ENCODE data around the gene TRPC1.

Gene TRPC1

DNA sequence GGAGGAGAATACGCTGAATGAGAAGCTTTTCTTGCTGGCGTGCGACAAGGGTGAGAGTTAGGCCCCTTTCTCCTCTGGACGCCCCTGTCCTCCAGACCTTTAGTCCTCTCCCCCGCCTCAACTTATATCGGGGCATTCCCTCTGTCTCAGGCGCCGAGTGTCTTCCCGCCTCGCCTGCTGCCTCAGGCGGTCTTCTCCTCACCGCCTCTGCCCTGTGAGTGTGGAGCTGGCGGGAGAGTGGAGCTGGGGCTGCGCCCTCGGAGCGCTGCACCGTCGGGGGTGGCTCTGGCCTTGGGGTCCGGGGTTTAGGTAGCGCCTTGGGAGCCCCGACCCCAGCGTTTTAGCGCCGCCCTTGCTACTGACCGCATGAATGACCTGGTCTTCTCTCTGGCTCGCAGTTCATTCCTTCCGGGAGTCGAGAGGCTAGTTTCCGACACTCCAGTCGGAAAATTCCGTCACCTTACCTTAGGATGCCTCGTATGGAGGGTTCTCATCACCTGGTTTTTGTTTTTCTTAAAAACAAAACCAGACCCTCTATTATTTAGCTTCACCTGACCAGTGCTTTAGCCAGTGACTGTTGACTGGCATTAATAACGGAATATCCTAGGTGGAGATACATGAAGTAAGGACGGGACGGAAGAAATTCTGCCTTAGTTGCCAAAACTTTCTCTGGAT lies 985 bp downstream of the TRPC1 start:
- H3K4me1 ChIP-seq (ENCODE audit: insufficient read depth, low read length), result peaks cover 18% of the 10 kb centered on the region
- DNase-seq (no peak), ATAC-seq (ENCODE audit: insufficient read depth, low read depth) (no peak)
- no peaks in the 10 kb centered on the region for H3K9me3 ChIP-seq (ENCODE audit: insufficient read depth, low read length, severe bottlenecking)
- peak overlapping the region; percentile 66 for H3K9ac ChIP-seq (ENCODE audit: low read depth, low read length)
- peak overlapping the region; percentile 68 for H3K4me2 ChIP-seq (ENCODE audit: insufficient read depth, low read length)
- no peaks in the 10 kb centered on the region for H4K20me1 ChIP-seq (ENCODE audit: insufficient read depth, low read length)
- TF ChIP-seq, protein P1, sequence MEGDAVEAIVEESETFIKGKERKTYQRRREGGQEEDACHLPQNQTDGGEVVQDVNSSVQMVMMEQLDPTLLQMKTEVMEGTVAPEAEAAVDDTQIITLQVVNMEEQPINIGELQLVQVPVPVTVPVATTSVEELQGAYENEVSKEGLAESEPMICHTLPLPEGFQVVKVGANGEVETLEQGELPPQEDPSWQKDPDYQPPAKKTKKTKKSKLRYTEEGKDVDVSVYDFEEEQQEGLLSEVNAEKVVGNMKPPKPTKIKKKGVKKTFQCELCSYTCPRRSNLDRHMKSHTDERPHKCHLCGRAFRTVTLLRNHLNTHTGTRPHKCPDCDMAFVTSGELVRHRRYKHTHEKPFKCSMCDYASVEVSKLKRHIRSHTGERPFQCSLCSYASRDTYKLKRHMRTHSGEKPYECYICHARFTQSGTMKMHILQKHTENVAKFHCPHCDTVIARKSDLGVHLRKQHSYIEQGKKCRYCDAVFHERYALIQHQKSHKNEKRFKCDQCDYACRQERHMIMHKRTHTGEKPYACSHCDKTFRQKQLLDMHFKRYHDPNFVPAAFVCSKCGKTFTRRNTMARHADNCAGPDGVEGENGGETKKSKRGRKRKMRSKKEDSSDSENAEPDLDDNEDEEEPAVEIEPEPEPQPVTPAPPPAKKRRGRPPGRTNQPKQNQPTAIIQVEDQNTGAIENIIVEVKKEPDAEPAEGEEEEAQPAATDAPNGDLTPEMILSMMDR (IDR thresholded peaks at IDR 0.05; ENCODE audit: borderline replicate concordance, extremely low read depth, low read length, poor library complexity, severe bottlenecking), result no peak
- no peak for TF ChIP-seq EZH2 (IDR thresholded peaks at IDR 0.05; ENCODE audit: borderline replicate concordance, low read depth, low read length, severe bottlenecking)
- H3K27ac ChIP-seq (ENCODE audit: low read length), result no peak overlapping the region
- no peaks in the 10 kb centered on the region for H3K79me2 ChIP-seq (ENCODE audit: insufficient read depth, low read length)
- peak overlapping the region; percentile 5 to 58; a peak in 3 of 4 replicates for H3K4me3 ChIP-seq (ENCODE audit: low read depth in 1 of 2, low read length in 2 of 2)
- H2AFZ ChIP-seq (ENCODE audit: low read depth, low read length), result peak overlapping the region; percentile 98
- no peaks in the 10 kb centered on the region for H3K36me3 ChIP-seq (ENCODE audit: insufficient read depth, low read length)
- peaks cover 13% of the 10 kb centered on the region for H3K27me3 ChIP-seq (ENCODE audit: insufficient read depth, low read length, poor library complexity)

DNA sequence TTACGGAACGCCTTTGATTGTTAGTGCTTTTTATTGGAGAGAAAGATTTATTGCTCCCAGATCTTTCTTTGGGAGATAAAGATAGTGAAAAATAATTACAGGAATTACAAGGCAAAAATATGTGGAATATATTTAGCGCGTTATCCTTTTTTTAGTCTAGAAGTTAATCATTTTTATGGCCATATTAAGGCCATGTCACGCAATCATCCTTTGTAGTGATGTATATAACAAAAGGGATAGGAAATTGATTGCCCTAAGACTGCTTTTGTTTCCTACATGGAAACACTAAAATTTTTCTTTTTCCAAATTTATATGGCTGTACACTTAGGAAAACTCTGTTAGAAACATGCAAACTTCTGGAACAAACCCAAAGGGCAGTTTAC lies 1.5 kb downstream of the TRPC1 start:
- no peaks in the 10 kb centered on the region for H3K79me2 ChIP-seq (ENCODE audit: insufficient read depth, low read length)
- peaks cover 13% of the 10 kb centered on the region for H3K27me3 ChIP-seq (ENCODE audit: insufficient read depth, low read length, poor library complexity)
- no peak overlapping the region for H3K27ac ChIP-seq (ENCODE audit: low read length)
- ATAC-seq (ENCODE audit: insufficient read depth, low read depth) (no peak), DNase-seq (no peak)
- no peak overlapping the region for H3K9ac ChIP-seq (ENCODE audit: low read depth, low read length)
- no peak overlapping the region for H2AFZ ChIP-seq (ENCODE audit: low read depth, low read length)
- no peaks in the 10 kb centered on the region for H4K20me1 ChIP-seq (ENCODE audit: insufficient read depth, low read length)
- H3K36me3 ChIP-seq (ENCODE audit: insufficient read depth, low read length), result no peaks in the 10 kb centered on the region
- peak overlapping the region; percentile 68; the same call in 1 of the 2 replicates for H3K4me2 ChIP-seq (ENCODE audit: insufficient read depth, low read length)
- peaks cover 18% of the 10 kb centered on the region for H3K4me1 ChIP-seq (ENCODE audit: insufficient read depth, low read length)
- H3K9me3 ChIP-seq (ENCODE audit: insufficient read depth, low read length, severe bottlenecking), result no peaks in the 10 kb centered on the region
- TF ChIP-seq, protein P1 (IDR thresholded peaks at IDR 0.05; ENCODE audit: borderline replicate concordance, extremely low read depth, low read length, poor library complexity, severe bottlenecking), result no peak
- no peak for TF ChIP-seq EZH2 (IDR thresholded peaks at IDR 0.05; ENCODE audit: borderline replicate concordance, low read depth, low read length, severe bottlenecking)
- H3K4me3 ChIP-seq (ENCODE audit: low read depth in 1 of 2, low read length in 2 of 2), result no peak overlapping the region

DNA sequence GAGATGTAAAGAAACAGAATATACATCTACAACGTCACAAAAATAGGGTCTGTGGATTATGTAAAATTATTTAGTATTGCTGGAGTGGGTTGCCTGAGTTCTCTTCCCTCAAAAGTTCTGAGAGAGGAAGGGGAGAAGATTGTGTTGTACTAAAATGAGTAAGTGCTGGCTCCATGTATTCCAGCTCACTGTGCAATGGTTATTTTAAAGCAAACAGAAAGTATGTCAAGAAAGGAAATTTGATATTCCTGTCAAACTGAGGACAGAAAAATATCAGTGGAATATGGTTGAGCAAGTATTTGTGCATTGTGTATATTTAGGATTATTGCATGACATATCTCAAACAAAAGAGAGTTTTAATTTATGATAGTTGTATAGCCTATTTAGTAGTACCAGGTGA lies 2.2 kb downstream of the TRPC1 start:
- DNase-seq (no peak), ATAC-seq (ENCODE audit: insufficient read depth, low read depth) (no peak)
- H3K4me1 ChIP-seq (ENCODE audit: insufficient read depth, low read length), result peaks cover 18% of the 10 kb centered on the region
- H3K27me3 ChIP-seq (ENCODE audit: insufficient read depth, low read length, poor library complexity), result peaks cover 11% of the 10 kb centered on the region
- no peak overlapping the region for H2AFZ ChIP-seq (ENCODE audit: low read depth, low read length)
- H4K20me1 ChIP-seq (ENCODE audit: insufficient read depth, low read length), result no peaks in the 10 kb centered on the region
- H3K4me3 ChIP-seq (ENCODE audit: low read depth in 1 of 2, low read length in 2 of 2), result no peak overlapping the region
- TF ChIP-seq, protein P1 (IDR thresholded peaks at IDR 0.05; ENCODE audit: borderline replicate concordance, extremely low read depth, low read length, poor library complexity, severe bottlenecking), result no peak
- no peak for TF ChIP-seq EZH2 (IDR thresholded peaks at IDR 0.05; ENCODE audit: borderline replicate concordance, low read depth, low read length, severe bottlenecking)
- H3K9ac ChIP-seq (ENCODE audit: low read depth, low read length), result no peak overlapping the region
- H3K9me3 ChIP-seq (ENCODE audit: insufficient read depth, low read length, severe bottlenecking), result no peaks in the 10 kb centered on the region
- no peaks in the 10 kb centered on the region for H3K79me2 ChIP-seq (ENCODE audit: insufficient read depth, low read length)
- H3K4me2 ChIP-seq (ENCODE audit: insufficient read depth, low read length), result no peak overlapping the region
- H3K36me3 ChIP-seq (ENCODE audit: insufficient read depth, low read length), result no peaks in the 10 kb centered on the region
- H3K27ac ChIP-seq (ENCODE audit: low read length), result no peak overlapping the region

Measured in DND-41 (cell line).